H1 (cell line): ENCODE data around the gene RIPPLY1.

Experiments
- CBX8 ChIP-seq: fragments of 300-800, 300-1000 bp; sonication (generic); IDR thresholded peaks from 2 replicates; pipeline ENCODE4 v1.7.1; 2016; ENCODE audit warnings: low read depth, low read length, borderline replicate concordance
- CREB1 ChIP-seq: IDR thresholded peaks from 2 replicates; pipeline ENCODE4 v1.6.1; 2012; ENCODE audit warnings: inconsistent platforms
- EP300 ChIP-seq, 2 experiments: IDR thresholded peaks; 1 replicate in 1 of 2; 2 replicates in 1 of 2; pipeline ENCODE4 v1.6.1; 2011 to 2012; ENCODE audit warnings: low read depth in 2 of 2, low read length in 2 of 2, mild to moderate bottlenecking in 2 of 2, borderline replicate concordance in 1 of 2, inconsistent platforms in 1 of 2, moderate library complexity in 1 of 2
- EZH2 ChIP-seq: fragments of 200-600 bp; sonication (generic); IDR thresholded peaks from 2 replicates; pipeline ENCODE4 v1.7.1; 2012; ENCODE audit warnings: low read depth, mild to moderate bottlenecking, moderate library complexity, low read length, inconsistent platforms; ENCODE audit not compliant: severe bottlenecking
- GTF2F1 ChIP-seq: IDR thresholded peaks from 2 replicates; pipeline ENCODE4 v1.6.1; 2012; ENCODE audit warnings: low read depth, low read length, improper control_type of control experiment, borderline replicate concordance
- MAFK ChIP-seq: IDR thresholded peaks from 2 replicates; pipeline ENCODE4 v1.6.1; 2012; ENCODE audit warnings: low read depth, mild to moderate bottlenecking, improper control_type of control experiment, low read length
- NRF1 ChIP-seq: IDR thresholded peaks from 2 replicates; pipeline ENCODE4 v1.6.1; 2011; ENCODE audit warnings: mild to moderate bottlenecking, low read depth, low read length, improper control_type of control experiment
- POLR2A ChIP-seq, 2 experiments: IDR thresholded peaks; 1 replicate in 1 of 2; 2 replicates in 1 of 2; pipeline ENCODE4 v1.6.1; 2011; ENCODE audit warnings: low read depth in 2 of 2, low read length in 2 of 2, mild to moderate bottlenecking in 2 of 2; ENCODE audit errors: control extremely low read depth in 1 of 2
- POLR2AphosphoS5 ChIP-seq: IDR thresholded peaks from 2 replicates; pipeline ENCODE4 v1.6.1; 2011; ENCODE audit warnings: low read depth, low read length
- SP2 ChIP-seq: IDR thresholded peaks from 2 replicates; pipeline ENCODE4 v1.6.1; 2012; ENCODE audit warnings: mild to moderate bottlenecking, low read length, inconsistent platforms
- SP4 ChIP-seq: IDR thresholded peaks from 2 replicates; pipeline ENCODE4 v1.6.1; 2012; ENCODE audit warnings: low read length, inconsistent platforms
- TF ChIP-seq, protein P1 (sequence below), 3 experiments: IDR thresholded peaks; 1 replicate in 2 of 3; 2 replicates in 1 of 3; pipeline versions ENCODE4 v1.5.1 to v1.6.1; 2011; ENCODE audit warnings: low read length in 3 of 3, mild to moderate bottlenecking in 3 of 3, inconsistent platforms in 2 of 3, low read depth in 1 of 3, moderate library complexity in 1 of 3; ENCODE audit not compliant: insufficient read depth in 1 of 3; ENCODE audit errors: control extremely low read depth in 1 of 3

DNA sequence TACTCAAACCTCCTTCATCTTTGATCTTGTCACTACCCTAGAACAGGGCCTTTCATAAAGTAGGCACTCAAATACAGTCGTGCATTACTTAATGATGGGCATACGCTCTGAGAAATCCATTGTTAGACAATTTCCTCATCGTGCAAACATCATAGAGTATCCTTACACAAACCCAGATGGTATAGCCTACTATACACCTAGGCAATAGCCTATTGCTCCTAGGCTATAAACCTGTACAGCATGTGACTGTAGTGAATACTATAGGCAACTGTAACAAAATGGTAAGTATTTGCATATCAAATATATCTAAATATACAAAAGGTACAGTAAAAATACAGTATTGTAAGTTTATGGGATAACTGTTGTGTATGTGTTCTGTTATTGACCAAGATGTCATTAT, 48.9 kb upstream of the RIPPLY1 start:
- TF ChIP-seq CBX8 (no peak), GTF2F1 (no peak), MAFK (no peak), NRF1 (no peak), EZH2 (no peak), SP2 (no peak), SP4 (no peak), POLR2A (IDR thresholded peaks at IDR 0.05; ENCODE audit: control extremely low read depth in 1 of 2, low read depth in 2 of 2, low read length in 2 of 2) (no peak), CREB1 (no peak), POLR2AphosphoS5 (no peak), EP300 (IDR thresholded peaks at IDR 0.05; ENCODE audit: borderline replicate concordance in 1 of 2, low read depth in 2 of 2, low read length in 2 of 2) (no peak)
- TF ChIP-seq, protein P1, sequence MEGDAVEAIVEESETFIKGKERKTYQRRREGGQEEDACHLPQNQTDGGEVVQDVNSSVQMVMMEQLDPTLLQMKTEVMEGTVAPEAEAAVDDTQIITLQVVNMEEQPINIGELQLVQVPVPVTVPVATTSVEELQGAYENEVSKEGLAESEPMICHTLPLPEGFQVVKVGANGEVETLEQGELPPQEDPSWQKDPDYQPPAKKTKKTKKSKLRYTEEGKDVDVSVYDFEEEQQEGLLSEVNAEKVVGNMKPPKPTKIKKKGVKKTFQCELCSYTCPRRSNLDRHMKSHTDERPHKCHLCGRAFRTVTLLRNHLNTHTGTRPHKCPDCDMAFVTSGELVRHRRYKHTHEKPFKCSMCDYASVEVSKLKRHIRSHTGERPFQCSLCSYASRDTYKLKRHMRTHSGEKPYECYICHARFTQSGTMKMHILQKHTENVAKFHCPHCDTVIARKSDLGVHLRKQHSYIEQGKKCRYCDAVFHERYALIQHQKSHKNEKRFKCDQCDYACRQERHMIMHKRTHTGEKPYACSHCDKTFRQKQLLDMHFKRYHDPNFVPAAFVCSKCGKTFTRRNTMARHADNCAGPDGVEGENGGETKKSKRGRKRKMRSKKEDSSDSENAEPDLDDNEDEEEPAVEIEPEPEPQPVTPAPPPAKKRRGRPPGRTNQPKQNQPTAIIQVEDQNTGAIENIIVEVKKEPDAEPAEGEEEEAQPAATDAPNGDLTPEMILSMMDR (IDR thresholded peaks at IDR 0.05; ENCODE audit: control extremely low read depth in 1 of 3, insufficient read depth in 1 of 3, low read depth in 1 of 3, low read length in 3 of 3): no peak
